Mesothelial cell of epicardium (in vitro differentiated cells): ENCODE measurements around the gene CAMK4. TPM values are rescaled to one million over a fixed set of nuclear protein-coding genes. Genes with fewer than 3 reads are reported as not detected.

Experiments
- DNase-seq, 2 experiments: peaks; one replicate each; pipeline ENCODE4 v3.0.0; 2021; ENCODE audit warnings: low spot score in 2 of 2; ENCODE audit not compliant: unreplicated experiment in 2 of 2
- H3K27ac Mint-ChIP-seq: 2 replicates; pipeline ENCODE4 v1.8.0; 2021; ENCODE audit warnings: mixed read lengths
- H3K27me3 Mint-ChIP-seq: 2 replicates; pipeline ENCODE4 v1.8.0; 2021; ENCODE audit warnings: low read depth, mixed read lengths
- H3K36me3 Mint-ChIP-seq: 2 replicates; pipeline ENCODE4 v1.8.0; 2021; ENCODE audit warnings: mixed read lengths
- H3K4me1 Mint-ChIP-seq: 2 replicates; pipeline ENCODE4 v1.8.0; 2021; ENCODE audit warnings: mixed read lengths
- H3K4me3 Mint-ChIP-seq: 2 replicates; pipeline ENCODE4 v1.8.0; 2021; ENCODE audit warnings: mild to moderate bottlenecking, moderate library complexity, mixed read lengths
- H3K9me3 Mint-ChIP-seq: 2 replicates; pipeline ENCODE4 v1.8.0; 2021; ENCODE audit warnings: mixed read lengths
- total RNA-seq: library from RNA; stranded (reverse); gene quantifications from 3 replicates; pipeline ENCODE4 v1.2.1, GENCODE V29; 2021
- TF ChIP-seq, protein P1 (sequence below): fragments of 200-600 bp; sonication (generic); IDR thresholded peaks from one replicate; pipeline ENCODE4 v1.5.0; 2021; ENCODE audit warnings: antibody characterized with exemption; ENCODE audit not compliant: unreplicated experiment

Gene CAMK4
- total RNA-seq, 1 donor from 2014 or later = 13.3 TPM

DNA sequence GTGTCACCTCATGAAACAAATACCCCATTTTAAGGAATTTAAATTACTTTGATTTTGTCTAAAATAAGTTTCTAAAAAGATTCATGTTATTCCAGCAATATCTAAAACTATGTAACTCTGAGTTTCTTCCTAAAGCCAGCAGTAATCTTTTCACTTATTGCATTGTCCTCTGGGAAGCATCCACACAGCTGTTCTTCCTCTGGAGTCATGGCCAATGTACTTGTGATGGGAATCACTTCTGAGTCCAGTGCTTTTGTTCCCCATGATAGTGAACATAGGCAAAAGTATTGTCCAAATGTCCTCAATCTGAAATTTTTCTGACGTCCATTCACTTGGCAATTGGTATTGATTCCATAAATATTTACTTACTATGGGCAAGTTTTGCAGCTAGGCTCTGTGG is 163.2 kb downstream of the CAMK4 start:
- DNase-seq = no peak
- H3K4me3 Mint-ChIP-seq = no peak overlapping the region
- H3K27me3 Mint-ChIP-seq = no peaks in the 10 kb centered on the region
- TF ChIP-seq, protein P1, sequence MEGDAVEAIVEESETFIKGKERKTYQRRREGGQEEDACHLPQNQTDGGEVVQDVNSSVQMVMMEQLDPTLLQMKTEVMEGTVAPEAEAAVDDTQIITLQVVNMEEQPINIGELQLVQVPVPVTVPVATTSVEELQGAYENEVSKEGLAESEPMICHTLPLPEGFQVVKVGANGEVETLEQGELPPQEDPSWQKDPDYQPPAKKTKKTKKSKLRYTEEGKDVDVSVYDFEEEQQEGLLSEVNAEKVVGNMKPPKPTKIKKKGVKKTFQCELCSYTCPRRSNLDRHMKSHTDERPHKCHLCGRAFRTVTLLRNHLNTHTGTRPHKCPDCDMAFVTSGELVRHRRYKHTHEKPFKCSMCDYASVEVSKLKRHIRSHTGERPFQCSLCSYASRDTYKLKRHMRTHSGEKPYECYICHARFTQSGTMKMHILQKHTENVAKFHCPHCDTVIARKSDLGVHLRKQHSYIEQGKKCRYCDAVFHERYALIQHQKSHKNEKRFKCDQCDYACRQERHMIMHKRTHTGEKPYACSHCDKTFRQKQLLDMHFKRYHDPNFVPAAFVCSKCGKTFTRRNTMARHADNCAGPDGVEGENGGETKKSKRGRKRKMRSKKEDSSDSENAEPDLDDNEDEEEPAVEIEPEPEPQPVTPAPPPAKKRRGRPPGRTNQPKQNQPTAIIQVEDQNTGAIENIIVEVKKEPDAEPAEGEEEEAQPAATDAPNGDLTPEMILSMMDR = no peak
- peaks cover 6% of the 10 kb centered on the region for H3K4me1 Mint-ChIP-seq
- H3K9me3 Mint-ChIP-seq = no peaks in the 10 kb centered on the region
- no peaks in the 10 kb centered on the region for H3K36me3 Mint-ChIP-seq
- no peak overlapping the region for H3K27ac Mint-ChIP-seq

DNA sequence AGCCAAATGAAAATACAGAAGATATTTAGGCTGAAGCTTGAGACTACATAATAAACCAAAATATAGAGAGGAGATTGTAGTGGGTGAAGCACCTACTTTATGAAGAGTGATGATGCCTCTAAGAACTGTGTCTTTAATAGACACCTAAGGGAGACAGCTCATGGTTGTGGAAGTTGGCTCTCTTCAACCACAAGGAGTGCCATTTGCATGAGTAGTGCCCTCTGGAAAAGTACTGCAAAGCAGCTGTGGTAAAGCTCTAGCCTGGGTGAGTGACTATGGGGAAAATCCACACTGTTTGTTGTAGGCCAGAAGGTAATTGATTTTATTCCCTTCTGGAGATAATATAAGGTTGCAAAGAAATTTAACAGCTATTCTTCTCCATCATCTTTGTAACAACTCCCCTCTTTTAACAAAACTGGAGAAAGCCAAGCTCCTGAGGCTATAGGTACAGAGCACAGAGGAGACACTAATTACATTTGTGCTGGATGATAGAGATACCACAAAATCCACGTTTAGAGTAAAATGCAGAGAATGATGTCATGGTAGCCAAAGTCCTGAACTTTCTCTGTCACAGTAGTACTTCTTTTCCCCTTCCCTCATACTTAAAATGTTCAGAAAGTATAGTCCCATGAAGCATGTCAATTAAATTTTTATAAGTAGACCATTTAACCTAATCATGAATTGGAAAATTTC is 165.4 kb downstream of the CAMK4 start:
- Mint-ChIP-seq H3K4me1 (peaks cover 6% of the 10 kb centered on the region), H3K27ac (no peak overlapping the region), H3K4me3 (no peak overlapping the region), H3K9me3 (no peaks in the 10 kb centered on the region), H3K27me3 (no peaks in the 10 kb centered on the region), H3K36me3 (no peaks in the 10 kb centered on the region)
- TF ChIP-seq, protein P1 = no peak
- no peak for DNase-seq

DNA sequence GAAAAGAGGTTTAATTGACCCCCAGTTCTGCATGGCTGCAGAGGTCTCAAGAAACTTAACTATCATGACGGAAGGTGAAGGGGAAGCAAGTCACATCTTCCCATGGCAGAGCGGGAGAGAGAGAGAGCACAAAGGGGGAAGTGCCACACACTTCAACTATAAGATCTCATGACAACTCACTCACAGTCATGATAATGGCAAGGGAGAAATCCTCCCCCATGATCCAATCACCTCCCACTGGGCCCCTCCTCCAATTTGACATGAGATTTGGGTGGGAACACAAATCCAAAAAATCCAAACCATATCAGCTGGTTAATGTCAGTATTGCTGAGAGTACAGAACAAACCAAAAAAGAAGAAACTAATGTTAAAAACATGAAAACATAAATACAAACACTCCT is 168.0 kb downstream of the CAMK4 start:
- no peaks in the 10 kb centered on the region for H3K9me3 Mint-ChIP-seq
- H3K36me3 Mint-ChIP-seq = no peaks in the 10 kb centered on the region
- no peaks in the 10 kb centered on the region for H3K4me1 Mint-ChIP-seq
- TF ChIP-seq, protein P1 = no peak
- DNase-seq = no peak
- no peaks in the 10 kb centered on the region for H3K27me3 Mint-ChIP-seq
- no peak overlapping the region for H3K27ac Mint-ChIP-seq
- H3K4me3 Mint-ChIP-seq = no peak overlapping the region

DNA sequence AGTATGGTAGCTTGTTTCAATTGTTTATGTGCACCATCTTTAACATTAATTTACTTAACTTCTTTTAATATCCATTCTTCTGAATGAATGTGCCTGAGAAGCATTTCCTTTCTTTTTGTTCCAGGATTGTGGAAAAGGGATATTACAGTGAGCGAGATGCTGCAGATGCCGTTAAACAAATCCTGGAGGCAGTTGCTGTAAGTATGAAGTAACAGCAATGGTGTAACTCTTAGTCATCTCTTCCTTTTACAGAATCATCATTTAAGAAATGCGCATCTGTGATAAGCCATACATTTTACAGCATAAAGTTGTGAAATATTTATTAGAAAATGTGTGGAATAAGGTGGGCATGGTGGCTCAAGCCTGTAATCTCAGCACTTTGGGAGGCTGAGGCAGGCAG is 170.4 kb downstream of the CAMK4 start:
- H3K27ac Mint-ChIP-seq = no peak overlapping the region
- no peak overlapping the region for H3K4me3 Mint-ChIP-seq
- H3K27me3 Mint-ChIP-seq = no peaks in the 10 kb centered on the region
- no peak for DNase-seq
- H3K36me3 Mint-ChIP-seq = no peaks in the 10 kb centered on the region
- no peaks in the 10 kb centered on the region for H3K9me3 Mint-ChIP-seq
- TF ChIP-seq, protein P1 = no peak
- H3K4me1 Mint-ChIP-seq = no peaks in the 10 kb centered on the region

DNA sequence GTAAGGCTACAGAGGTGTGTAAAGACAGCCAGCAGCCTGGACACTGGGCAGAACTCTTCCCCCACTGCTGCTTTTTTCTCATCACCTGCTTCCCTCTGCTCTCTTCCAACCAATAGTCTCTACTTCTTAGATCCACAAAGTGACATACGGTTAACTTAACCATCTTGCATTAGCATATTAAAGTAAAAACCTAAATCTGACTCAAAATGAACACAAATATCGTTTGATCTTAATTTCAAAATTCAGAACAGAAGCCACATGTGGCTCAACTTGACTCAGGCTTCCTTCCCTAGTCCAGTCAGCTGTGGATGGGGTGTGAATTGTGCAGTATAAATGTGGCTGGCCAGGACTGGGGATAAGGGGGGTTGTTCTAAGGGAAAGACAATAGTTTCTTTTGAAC is 173.8 kb downstream of the CAMK4 start:
- TF ChIP-seq, protein P1 = no peak
- H3K9me3 Mint-ChIP-seq = peaks cover 7% of the 10 kb centered on the region
- H3K4me1 Mint-ChIP-seq = peaks cover 2% of the 10 kb centered on the region
- no peak overlapping the region for H3K4me3 Mint-ChIP-seq
- peaks cover 4% of the 10 kb centered on the region for H3K36me3 Mint-ChIP-seq
- H3K27ac Mint-ChIP-seq = no peak overlapping the region
- no peak for DNase-seq
- H3K27me3 Mint-ChIP-seq = peaks cover 5% of the 10 kb centered on the region
